ENCODE data around the gene KCNE2.
"Not testable (repeated sequence)": the region's sequence is repeated elsewhere in the genome, so short reads cannot be mapped to it uniquely, and the experiment has no call there.

KCNE2 gene

DNA sequence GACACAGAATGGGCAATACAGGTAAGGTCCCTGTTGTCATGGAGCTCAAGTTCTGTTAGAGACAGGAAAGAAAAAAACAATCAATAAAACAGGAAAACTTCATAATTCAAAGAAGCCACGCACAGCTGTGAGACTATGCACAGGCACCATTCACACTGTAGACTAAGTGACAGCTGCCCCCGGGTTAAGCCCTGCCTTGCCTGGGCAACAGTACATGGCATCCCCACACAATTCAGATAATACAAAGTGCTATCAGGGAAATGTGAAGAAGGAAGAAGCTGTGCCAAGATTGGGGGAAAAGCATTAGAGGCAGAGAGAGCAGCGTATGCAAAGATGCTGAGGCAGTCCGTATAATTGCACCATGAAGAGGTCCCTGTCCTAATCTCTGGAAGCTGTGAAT lies 9.0 kb upstream of the KCNE2 start:
- DNase-seq = no peak

DNA sequence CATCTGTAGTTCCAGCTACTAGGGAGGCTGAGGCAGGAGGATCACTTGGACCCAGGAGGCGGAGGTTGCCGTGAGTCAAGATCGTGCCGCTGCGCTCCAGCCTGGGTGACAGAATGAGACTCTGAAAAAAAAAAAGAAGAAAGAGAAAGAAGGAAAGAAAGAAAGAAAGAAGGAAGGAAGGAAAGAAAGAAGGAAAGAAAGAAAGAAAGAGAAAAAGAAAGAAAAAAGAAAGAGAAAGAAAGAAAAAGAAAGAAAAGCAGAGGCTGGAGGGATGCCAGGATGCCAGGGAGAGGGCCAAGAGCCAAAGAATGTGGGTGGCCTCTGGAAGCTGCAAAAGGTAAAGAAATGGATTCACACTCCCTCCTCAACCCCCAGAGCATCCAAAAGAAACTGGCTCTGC lies 8.2 kb upstream of the KCNE2 start:
- no peak for DNase-seq

GRCh38 chr21:34357889-34358288 lies 5.9 kb upstream of the KCNE2 start:
- no peak for DNase-seq

DNA sequence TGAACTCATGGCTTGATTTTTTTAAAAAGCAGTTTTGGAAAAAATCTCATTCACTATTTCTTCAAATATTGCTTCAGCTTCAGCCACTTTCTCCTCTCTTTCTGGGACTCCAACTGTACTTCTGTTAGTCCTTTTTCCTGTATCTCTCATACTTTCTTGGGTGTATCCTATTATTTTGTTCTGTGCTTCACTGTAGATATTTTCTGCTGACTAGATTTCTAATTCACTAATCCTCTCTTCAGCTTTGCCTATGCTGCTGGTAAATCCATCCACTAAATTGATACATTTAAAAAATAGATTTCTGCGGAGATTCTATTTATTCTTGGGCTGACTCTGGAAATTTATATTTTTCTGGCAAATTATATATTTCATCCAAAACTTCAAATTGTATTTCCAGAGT lies 4.9 kb upstream of the KCNE2 start:
- DNase-seq = no peak

DNA sequence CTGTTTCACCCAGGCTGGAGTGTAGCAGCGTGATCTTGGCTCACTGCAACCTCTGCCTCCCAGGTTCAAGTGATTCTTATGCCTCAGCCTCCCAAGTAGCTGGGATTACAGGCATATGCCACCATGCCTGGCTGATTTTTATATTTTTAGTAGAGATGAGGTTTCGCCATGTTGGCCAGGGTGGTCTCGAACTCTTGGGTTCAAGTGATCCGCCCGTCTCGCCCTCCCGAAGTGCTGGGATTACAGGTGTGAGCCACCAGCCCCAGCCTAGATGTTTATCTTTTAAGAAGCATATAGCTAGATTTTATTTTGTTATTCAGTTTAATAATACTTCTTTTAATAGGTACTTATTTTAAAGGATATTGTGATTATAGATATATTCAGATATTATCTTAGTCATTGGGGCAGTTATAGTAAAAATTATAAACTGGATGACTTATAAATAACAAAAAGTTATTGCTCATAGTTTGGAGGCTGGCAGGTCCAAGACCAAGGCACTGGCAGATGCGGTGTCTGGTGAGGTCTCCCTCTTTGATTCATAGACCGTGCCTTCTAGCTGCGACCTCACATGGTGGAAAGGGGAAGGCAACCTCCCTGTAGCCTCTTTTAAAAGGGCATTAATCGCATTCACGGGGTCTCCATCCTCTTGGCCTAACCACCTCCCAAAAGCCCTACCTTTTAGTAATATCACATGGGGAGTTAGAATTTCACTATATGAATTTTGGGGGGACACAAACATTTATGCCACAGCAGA lies 3.1 kb upstream of the KCNE2 start:
- DNase-seq = no peak

DNA sequence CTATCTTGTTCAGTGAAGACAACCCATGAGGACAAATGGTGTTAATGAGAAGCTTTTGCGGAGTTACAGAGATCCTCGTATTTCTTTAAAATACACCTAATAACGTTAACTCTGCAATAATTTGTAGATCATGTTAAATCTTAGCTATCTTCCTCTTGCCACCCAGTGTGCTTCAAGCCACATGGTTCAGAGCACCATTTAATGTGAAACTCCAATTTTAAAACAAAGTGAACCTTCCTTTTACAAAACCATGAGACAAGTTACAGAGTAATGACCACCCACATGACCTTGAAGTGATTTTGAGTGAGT lies 1.7 kb upstream of the KCNE2 start:
- DNase-seq = no peak

GRCh38 chr21:34362670-34363069 lies 1.1 kb upstream of the KCNE2 start:
- no peak for DNase-seq

DNA sequence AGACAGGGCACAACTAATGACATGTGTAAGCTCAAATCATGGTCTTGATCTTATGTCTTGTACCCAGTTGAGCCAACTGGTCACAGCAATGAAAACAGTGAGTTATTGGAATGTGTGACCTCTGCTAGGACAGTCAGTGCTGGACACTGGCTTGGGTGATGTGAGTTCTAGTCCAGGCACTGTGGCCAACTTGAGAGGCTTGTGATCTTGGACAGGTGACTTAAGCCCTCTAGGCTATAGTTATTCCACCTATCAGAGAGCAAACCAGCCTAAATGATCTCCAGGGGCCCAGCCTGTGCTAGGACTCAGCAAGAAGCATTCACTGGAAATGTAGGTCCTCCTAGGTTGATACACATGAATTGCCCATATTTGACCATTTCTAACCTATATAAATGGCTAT lies 1.1 kb downstream of the KCNE2 start:
- no peak for DNase-seq

- no peak for DNase-seq
Measured at GRCh38 chr21:34365809-34366208, 2.0 kb downstream of the KCNE2 start.

DNA sequence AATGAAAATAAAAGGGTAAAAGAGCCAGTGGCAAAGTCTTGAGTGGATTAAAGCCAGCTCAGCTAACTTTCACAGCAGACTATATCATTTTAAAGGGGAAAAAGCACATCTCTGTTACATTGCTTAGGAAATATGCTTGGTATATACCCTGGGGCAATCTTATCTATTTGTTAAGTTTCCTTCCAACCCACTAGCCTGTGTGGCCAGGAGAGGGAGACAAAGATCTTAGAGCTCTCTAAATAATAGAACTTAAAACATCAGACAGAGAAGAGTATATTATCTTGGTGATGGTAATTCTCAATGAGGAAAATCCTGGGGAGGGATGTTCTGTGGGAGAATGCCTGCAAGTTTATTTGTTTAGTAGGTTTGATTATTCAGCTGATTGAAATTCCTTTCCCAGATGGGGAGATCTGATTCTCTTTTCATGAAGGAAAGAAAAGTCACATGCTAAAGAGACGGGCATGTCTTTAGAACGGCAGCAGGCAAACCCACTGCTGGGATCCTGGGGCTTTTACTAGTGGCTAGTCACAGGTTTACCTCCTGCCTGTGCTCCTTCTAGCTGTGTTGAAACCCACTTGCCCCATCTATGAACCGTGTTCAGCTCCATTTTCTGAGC lies 3.6 kb downstream of the KCNE2 start:
- DNase-seq = peak; percentile 2

GRCh38 chr21:34369741-34370140 lies 5.9 kb downstream of the KCNE2 start:
- DNase-seq = no peak

DNA sequence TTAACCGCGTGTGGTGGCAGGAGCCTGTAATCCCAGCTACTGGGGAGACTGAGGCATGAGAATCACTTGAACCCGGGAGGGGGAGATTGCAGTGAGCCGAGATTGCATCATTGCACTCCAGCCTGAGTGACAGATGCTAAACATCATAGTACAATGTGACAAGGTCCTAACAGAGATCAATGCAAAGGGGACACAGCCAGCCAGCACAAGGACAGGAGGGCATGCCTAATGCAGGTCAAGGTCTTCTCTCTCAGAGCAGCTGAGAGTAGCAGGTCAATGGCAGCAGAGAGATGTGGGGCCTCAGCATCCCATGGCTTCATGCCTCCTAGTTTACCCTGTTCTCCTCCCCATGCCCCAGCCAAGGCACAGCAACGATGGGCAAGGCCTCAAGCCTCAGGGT lies 8.5 kb downstream of the KCNE2 start:
- DNase-seq = no peak

GRCh38 chr21:34374462-34374861 lies 10.7 kb downstream of the KCNE2 start:
- not testable (repeated sequence) for DNase-seq

GRCh38 chr21:34374940-34375618 lies 11.3 kb downstream of the KCNE2 start, which contains the start of gene SMIM11:
Gene SMIM11 (plus strand): TSS chr21:34375507. CDS start chr21:34379505, 3,998 bp downstream.
- DNase-seq = not testable (repeated sequence)

GRCh38 chr21:34375619-34375972 lies 11.8 kb downstream of the KCNE2 start:
- DNase-seq = not testable (repeated sequence)

- DNase-seq = not testable (repeated sequence)
Measured at GRCh38 chr21:34383138-34383537, 19.3 kb downstream of the KCNE2 start.

GRCh38 chr21:34383724-34384415 lies 20.1 kb downstream of the KCNE2 start:
- not testable (repeated sequence) for DNase-seq

- not testable (repeated sequence) for DNase-seq
Measured at GRCh38 chr21:34400522-34400921, 36.7 kb downstream of the KCNE2 start.

DNA sequence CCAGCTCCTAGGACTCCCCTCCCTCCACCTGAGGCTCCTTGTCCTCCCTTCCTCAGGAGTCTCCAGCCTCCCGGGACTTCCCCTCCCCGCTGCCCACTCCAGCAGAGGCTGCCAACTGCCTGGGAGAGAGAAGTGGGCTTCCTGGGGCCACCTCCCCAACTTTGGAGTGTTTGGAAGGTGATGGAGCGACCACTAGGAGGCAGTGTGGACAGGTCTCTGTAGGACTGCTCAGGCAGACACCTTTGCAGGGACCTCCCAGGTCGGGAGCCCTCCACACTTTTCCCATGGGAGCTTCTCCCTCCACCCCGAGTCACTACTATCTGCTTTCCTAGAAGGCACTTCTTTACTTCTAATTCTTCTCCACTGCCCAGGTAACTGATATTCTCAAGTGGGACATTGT lies 40.9 kb downstream of the KCNE2 start:
- DNase-seq = not testable (repeated sequence)

DNA sequence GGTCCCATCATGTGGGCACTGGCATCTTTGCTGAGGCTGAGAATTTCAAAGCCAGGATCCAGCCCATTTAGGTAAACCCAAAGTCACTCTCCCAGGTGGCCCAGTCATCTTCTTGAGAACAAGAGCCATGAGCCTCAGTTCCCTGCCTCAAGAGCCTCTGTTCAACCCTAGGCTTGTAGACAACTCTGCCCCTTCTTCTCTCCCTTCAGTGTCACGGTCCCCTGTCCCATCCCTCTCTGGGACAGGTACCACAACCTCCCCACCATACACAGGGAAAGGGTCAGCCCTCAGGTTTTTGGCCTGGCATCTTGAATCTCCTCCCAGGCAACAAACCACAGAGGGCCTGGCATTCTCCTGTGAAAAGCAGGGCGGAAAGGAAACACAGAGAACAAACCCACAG lies 41.9 kb downstream of the KCNE2 start:
- DNase-seq = not testable (repeated sequence)

- not testable (repeated sequence) for DNase-seq
Measured at GRCh38 chr21:34406102-34406501, 42.3 kb downstream of the KCNE2 start.

DNA sequence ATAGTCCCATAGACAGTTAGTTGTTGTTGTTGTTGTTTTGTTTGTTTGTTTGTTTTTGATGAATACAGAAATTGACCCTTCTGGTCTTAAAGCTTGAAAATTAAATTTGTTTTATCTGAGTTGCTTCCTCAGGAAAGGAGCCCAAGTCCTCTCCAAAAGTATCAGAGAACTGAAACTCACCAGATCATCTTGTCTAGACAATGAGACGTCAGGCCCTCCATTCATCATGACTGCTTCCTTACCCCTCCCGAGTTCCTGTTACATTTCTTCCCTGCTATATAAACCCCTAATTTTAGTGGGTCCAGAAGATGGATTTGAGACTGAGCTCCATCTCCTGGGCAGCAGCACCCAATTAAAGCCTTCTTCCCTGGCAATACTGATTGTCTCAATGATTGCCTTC lies 42.9 kb downstream of the KCNE2 start:
- not testable (repeated sequence) for DNase-seq

DNA sequence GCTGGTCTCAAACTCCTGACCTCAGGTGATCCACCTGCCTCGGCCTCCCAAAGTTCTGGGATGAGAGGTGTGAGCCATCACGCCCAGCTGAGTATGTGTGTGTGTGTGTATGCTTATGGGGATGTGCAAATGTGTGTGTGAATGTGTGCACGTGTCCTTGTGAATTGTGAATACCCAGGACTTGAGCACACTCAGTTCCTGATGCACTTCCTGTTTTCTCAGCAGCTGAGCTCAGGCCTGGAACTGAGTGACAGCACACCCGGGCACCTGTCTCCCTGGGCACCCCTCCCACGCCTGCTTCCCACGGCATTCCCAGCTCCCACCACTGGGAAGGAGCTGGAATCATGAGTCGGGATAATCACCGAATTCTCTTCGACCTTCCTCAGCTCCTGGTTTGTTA lies 43.5 kb downstream of the KCNE2 start:
- not testable (repeated sequence) for DNase-seq

Measured in effector CD8-positive, alpha-beta T cell (primary cell).